Fibroblast of lung (primary cell): Measurements from ENCODE around the gene TBXAS1.

ENCODE experiments used
- EZH2 ChIP-seq: IDR thresholded peaks from 2 replicates; pipeline ENCODE4 v1.5.1; 2012; ENCODE audit warnings: low read length, control low read depth, mild to moderate bottlenecking; ENCODE audit errors: missing control alignments
- TF ChIP-seq, protein P1 (sequence below), 2 donors: IDR thresholded peaks in 1 of 2; conservative IDR thresholded peaks in 1 of 2; 1 replicate in 1 of 2; 2 replicates in 1 of 2; pipeline ENCODE4 v1.5.1; 2011 to 2012; ENCODE audit warnings: low read length in 2 of 2, control low read depth in 1 of 2, inconsistent platforms in 1 of 2, low read depth in 1 of 2, mild to moderate bottlenecking in 1 of 2

DNA sequence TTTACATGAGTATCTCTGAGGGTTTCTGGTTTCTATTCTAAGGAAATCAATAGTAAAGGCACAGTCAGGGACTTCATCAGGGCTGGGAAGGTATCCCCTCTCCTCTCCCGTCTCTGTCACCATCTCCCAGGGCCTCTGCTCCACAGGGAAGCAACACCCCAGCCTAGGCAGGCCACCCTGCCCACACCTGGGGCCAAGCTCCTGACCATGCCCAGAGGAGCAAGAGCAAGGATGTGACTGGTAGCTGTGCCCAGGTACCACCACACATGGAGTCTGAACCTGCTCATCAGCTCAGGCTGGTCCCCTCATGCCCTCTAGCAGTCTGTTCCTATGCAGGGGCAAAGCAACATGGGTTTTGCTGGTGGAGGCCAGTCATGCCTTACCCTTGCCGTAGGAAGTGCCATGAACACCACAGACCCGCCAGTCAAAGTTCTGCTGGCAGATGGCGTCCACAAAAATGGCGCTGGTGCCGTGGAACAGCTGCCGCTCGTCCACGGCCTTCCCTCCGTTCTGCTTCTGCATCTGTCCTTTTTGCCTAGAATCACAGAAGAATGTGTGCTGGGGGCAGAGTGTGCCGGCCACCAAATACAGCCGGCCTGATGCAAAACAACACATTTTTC lies 196.9 kb downstream of the TBXAS1 start:
- TF ChIP-seq, protein P1, sequence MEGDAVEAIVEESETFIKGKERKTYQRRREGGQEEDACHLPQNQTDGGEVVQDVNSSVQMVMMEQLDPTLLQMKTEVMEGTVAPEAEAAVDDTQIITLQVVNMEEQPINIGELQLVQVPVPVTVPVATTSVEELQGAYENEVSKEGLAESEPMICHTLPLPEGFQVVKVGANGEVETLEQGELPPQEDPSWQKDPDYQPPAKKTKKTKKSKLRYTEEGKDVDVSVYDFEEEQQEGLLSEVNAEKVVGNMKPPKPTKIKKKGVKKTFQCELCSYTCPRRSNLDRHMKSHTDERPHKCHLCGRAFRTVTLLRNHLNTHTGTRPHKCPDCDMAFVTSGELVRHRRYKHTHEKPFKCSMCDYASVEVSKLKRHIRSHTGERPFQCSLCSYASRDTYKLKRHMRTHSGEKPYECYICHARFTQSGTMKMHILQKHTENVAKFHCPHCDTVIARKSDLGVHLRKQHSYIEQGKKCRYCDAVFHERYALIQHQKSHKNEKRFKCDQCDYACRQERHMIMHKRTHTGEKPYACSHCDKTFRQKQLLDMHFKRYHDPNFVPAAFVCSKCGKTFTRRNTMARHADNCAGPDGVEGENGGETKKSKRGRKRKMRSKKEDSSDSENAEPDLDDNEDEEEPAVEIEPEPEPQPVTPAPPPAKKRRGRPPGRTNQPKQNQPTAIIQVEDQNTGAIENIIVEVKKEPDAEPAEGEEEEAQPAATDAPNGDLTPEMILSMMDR (conservative IDR thresholded peaks at IDR 0.05 in 1 of 2, IDR thresholded peaks at IDR 0.05 in 1 of 2; ENCODE audit: low read depth in 1 of 2, low read length in 2 of 2): no peak
- TF ChIP-seq EZH2: no peak
